HCEC 1CT (cell line): ENCODE results near the gene FBXO9.
A peak's percentile ranks its signal among the peaks of the same experiment; 100 is the strongest.

Experiments used
- DNase-seq: peaks from one replicate; pipeline ENCODE4 v3.0.0-alpha.2; 2017

FBXO9 gene

GRCh38 chr6:53065266-53066076, at the start of gene FBXO9:
Gene FBXO9 (plus strand): TSS chr6:53065404. CDS start chr6:53065790, 386 bp downstream.
- DNase-seq = peak; percentile 56

- DNase-seq = no peak
Observed at GRCh38 chr6:53015486-53015885, 49.7 kb upstream of the FBXO9 start.

- DNase-seq = no peak
Observed at GRCh38 chr6:53018446-53018845, 46.8 kb upstream of the FBXO9 start.

- no peak for DNase-seq
Observed at GRCh38 chr6:53020005-53020744, 45.0 kb upstream of the FBXO9 start.

- no peak for DNase-seq
Observed at GRCh38 chr6:53023323-53023722, 41.9 kb upstream of the FBXO9 start.

GRCh38 chr6:53026526-53026925, 38.7 kb upstream of the FBXO9 start:
- DNase-seq = no peak

GRCh38 chr6:53027131-53027718, 38.0 kb upstream of the FBXO9 start:
- no peak for DNase-seq

- no peak for DNase-seq
Observed at GRCh38 chr6:53028467-53028866, 36.7 kb upstream of the FBXO9 start.

- no peak for DNase-seq
Observed at GRCh38 chr6:53029257-53029656, 35.9 kb upstream of the FBXO9 start.

GRCh38 chr6:53029761-53030160, 35.4 kb upstream of the FBXO9 start:
- no peak for DNase-seq

GRCh38 chr6:53031281-53031680, 33.9 kb upstream of the FBXO9 start:
- no peak for DNase-seq

GRCh38 chr6:53032849-53033248, 32.4 kb upstream of the FBXO9 start:
- no peak for DNase-seq

- peak; percentile 67 for DNase-seq
Observed at GRCh38 chr6:53033764-53034163, 31.4 kb upstream of the FBXO9 start.

- DNase-seq = peak; percentile 25
Observed at GRCh38 chr6:53035549-53036213, 29.5 kb upstream of the FBXO9 start.

- no peak for DNase-seq
Observed at GRCh38 chr6:53038141-53038540, 27.1 kb upstream of the FBXO9 start.

- DNase-seq = no peak
Observed at GRCh38 chr6:53038596-53038995, 26.6 kb upstream of the FBXO9 start.

- DNase-seq = peak; percentile 67
Observed at GRCh38 chr6:53041356-53041755, 23.8 kb upstream of the FBXO9 start.

GRCh38 chr6:53042112-53042511, 23.1 kb upstream of the FBXO9 start:
- DNase-seq = peak; percentile 92

GRCh38 chr6:53043581-53043980, 21.6 kb upstream of the FBXO9 start:
- DNase-seq = peak; percentile 63

GRCh38 chr6:53044071-53044470, 21.1 kb upstream of the FBXO9 start:
- DNase-seq = peak; percentile 80

GRCh38 chr6:53044572-53044971, 20.6 kb upstream of the FBXO9 start:
- DNase-seq = no peak

- DNase-seq = no peak
Observed at GRCh38 chr6:53045891-53046673, 19.1 kb upstream of the FBXO9 start.
